Sigmoid colon (tissue), 7 donors: Measurements from ENCODE around the gene CSRNP2. TPM values are rescaled to one million over a fixed set of nuclear protein-coding genes. Genes with fewer than 3 reads are reported as not detected.

Source experiments
- DNase-seq: peaks from one replicate; pipeline ENCODE4 v3.0.0-alpha.2; 2019
- H3K27ac ChIP-seq, 4 donors: fragments of 200-600 bp; sonication (generic); one replicate each; pipeline ENCODE4 v1.5.1; 2016 to 2019; ENCODE audit warnings: mild to moderate bottlenecking in 1 of 4
- H3K27me3 ChIP-seq, 3 donors: fragments of 200-600 bp; sonication (generic); one replicate each; pipeline ENCODE4 v1.5.1; 2019; ENCODE audit warnings: mild to moderate bottlenecking in 1 of 3
- H3K36me3 ChIP-seq, 4 donors: fragments of 200-600 bp; sonication (generic); one replicate each; pipeline ENCODE4 v1.5.1; 2016 to 2019
- H3K4me1 ChIP-seq, 4 donors: fragments of 200-600 bp; sonication (generic); one replicate each; pipeline ENCODE4 v1.5.1; 2017 to 2019
- H3K4me3 ChIP-seq, 4 donors: fragments of 200-600 bp; sonication (generic); one replicate each; pipeline ENCODE4 v1.5.1; 2017 to 2019; ENCODE audit warnings: mild to moderate bottlenecking in 2 of 4, moderate library complexity in 1 of 4
- H3K9me3 ChIP-seq, 4 donors: fragments of 200-600 bp in 3 of 4; sonication (generic) in 3 of 4; one replicate each; pipeline versions ENCODE4 v1.5.1 to v1.6.1; 2013 to 2019
- EP300 ChIP-seq, 4 donors: sonication (generic); formaldehyde crosslinking; IDR thresholded peaks; one replicate each; pipeline ENCODE4 v1.6.1; 2017; ENCODE audit warnings: antibody characterized with exemption in 4 of 4
- POLR2A ChIP-seq, 2 donors: fragments of 450-650 bp; IDR thresholded peaks; one replicate each; pipeline ENCODE4 v1.6.1; 2016; ENCODE audit warnings: antibody characterized with exemption in 2 of 2, mild to moderate bottlenecking in 2 of 2, moderate library complexity in 2 of 2
- POLR2AphosphoS5 ChIP-seq, 4 donors: sonication (generic); formaldehyde crosslinking; IDR thresholded peaks; one replicate each; pipeline ENCODE4 v1.6.1; 2017; ENCODE audit warnings: antibody characterized with exemption in 4 of 4
- WGBS, 2 donors: extraction: QIAGEN DNeasy Blood & Tissue Kit; methylation state at CpG; one replicate each; pipeline ENCODE4 v1.1.7; 2013; 5-methylcytosine and 5-hydroxymethylcytosine counted together
- intact Hi-C: fragments of 100-400 bp; cut with DNase I; formaldehyde crosslinking; loops from one replicate; pipeline ENCODE4 v1.15.1; 2023
- polyA plus RNA-seq, 3 donors: library from polyadenylated mRNA; stranded (reverse); fragments of 200-250 nt; gene quantifications; one replicate each; pipeline ENCODE4 v1.2.3, GENCODE V29; 2013
- total RNA-seq, 4 donors: library from RNA; depleted of rRNA; stranded (reverse); fragments of >200 nt; gene quantifications; one replicate each; pipeline ENCODE4 v1.1.0, GENCODE V29; 2016
- TF ChIP-seq, protein P1 (sequence below), 4 experiments: fragments of 450-650 bp in 3 of 4; fragments of 200-600 bp in 1 of 4; IDR thresholded peaks; one replicate each; pipeline ENCODE4 v1.5.1; 2016 to 2019; ENCODE audit warnings: antibody characterized with exemption in 4 of 4, mild to moderate bottlenecking in 3 of 4, moderate library complexity in 2 of 4
- donor health status: healthy with polysubstance abuse.
- donor health status: Bipolar disorder and iron deficiency.
- donor health status: healthy.

Gene CSRNP2
- total and polyA plus RNA-seq, 7 donors: 8.4 to 23.9 (median 17.4) TPM

- no peaks in the 10 kb centered on the region for H3K27me3 ChIP-seq
- H3K27ac ChIP-seq: peak overlapping the region; percentile 88 to 95 (median 92)
- H3K36me3 ChIP-seq: no peaks in the 10 kb centered on the region
- DNase-seq: no peak
- intact Hi-C loops: no loop called here
- TF ChIP-seq POLR2A (IDR thresholded peaks at IDR 0.05) (no peak), POLR2AphosphoS5 (IDR thresholded peaks at IDR 0.05) (no peak), EP300 (IDR thresholded peaks at IDR 0.05) (no peak)
- TF ChIP-seq, protein P1, sequence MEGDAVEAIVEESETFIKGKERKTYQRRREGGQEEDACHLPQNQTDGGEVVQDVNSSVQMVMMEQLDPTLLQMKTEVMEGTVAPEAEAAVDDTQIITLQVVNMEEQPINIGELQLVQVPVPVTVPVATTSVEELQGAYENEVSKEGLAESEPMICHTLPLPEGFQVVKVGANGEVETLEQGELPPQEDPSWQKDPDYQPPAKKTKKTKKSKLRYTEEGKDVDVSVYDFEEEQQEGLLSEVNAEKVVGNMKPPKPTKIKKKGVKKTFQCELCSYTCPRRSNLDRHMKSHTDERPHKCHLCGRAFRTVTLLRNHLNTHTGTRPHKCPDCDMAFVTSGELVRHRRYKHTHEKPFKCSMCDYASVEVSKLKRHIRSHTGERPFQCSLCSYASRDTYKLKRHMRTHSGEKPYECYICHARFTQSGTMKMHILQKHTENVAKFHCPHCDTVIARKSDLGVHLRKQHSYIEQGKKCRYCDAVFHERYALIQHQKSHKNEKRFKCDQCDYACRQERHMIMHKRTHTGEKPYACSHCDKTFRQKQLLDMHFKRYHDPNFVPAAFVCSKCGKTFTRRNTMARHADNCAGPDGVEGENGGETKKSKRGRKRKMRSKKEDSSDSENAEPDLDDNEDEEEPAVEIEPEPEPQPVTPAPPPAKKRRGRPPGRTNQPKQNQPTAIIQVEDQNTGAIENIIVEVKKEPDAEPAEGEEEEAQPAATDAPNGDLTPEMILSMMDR (IDR thresholded peaks at IDR 0.05): no peak
- H3K9me3 ChIP-seq: no peaks in the 10 kb centered on the region
- WGBS, 2 donors: 33 to 61% methylated on average over 4 of the region's 4 CpGs
- H3K4me3 ChIP-seq: peak overlapping the region in 3 of 4 donors; percentile 80 to 83 (median 82)
- H3K4me1 ChIP-seq: peaks cover 0 to 39% (median 14%) of the 10 kb centered on the region in 4 donors
Measured at GRCh38 chr12:51023625-51024382, 59.6 kb downstream of the CSRNP2 start.

DNA sequence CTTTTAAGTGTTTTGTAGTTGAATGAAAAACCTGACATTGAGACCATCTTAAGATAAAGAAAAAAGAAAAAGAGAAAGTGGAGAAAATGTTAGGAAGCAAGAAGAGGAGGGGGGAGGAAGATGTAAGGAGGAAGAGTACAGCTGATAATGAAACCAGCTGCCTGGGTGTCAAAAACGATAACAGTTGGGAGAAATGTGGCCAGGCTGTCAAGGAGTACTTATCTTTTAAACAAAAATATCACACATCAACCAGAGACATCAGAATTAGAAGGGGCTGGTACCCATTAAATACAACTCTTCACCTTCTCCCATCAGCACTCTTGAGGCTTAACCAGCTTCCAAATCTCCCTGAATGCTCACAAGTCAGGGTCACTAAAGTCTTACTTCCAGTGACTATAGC, 61.7 kb downstream of the CSRNP2 start:
- 14 to 19% methylated on average over 1 of the region's 1 CpG for WGBS, 2 donors
- peaks cover 0 to 38% (median 14%) of the 10 kb centered on the region in 4 donors for H3K4me1 ChIP-seq
- intact Hi-C loops: no loop called here

GRCh38 chr12:51020448-51021182, 62.8 kb downstream of the CSRNP2 start:
- Histone ChIP-seq H3K4me3 (no peak overlapping the region), H3K27me3 (no peaks in the 10 kb centered on the region), H3K36me3 (no peaks in the 10 kb centered on the region), H3K9me3 (no peaks in the 10 kb centered on the region), H3K4me1 (peaks cover 0 to 35% (median 11%) of the 10 kb centered on the region in 4 donors), H3K27ac (peak overlapping the region in 1 of 4 donors; percentile 23)
- DNase-seq: no peak
- WGBS, 2 donors: 81 to 88% methylated on average over 7 of the region's 7 CpGs
- intact Hi-C loops: no loop called here
- TF ChIP-seq EP300 (IDR thresholded peaks at IDR 0.05) (no peak), POLR2A (IDR thresholded peaks at IDR 0.05) (no peak), POLR2AphosphoS5 (IDR thresholded peaks at IDR 0.05) (no peak)
- TF ChIP-seq, protein P1 (IDR thresholded peaks at IDR 0.05): no peak

More for the DNA sequence above, 61.7 kb downstream of the CSRNP2 start:
- no peak overlapping the region for H3K4me3 ChIP-seq
- H3K36me3 ChIP-seq: no peaks in the 10 kb centered on the region
- H3K27me3 ChIP-seq: no peaks in the 10 kb centered on the region
- TF ChIP-seq EP300 (IDR thresholded peaks at IDR 0.05) (no peak), POLR2AphosphoS5 (IDR thresholded peaks at IDR 0.05) (no peak)
- no peaks in the 10 kb centered on the region for H3K9me3 ChIP-seq
- no peak for DNase-seq
- H3K27ac ChIP-seq: peak overlapping the region in 1 of 4 donors; percentile 14

GRCh38 chr12:51019927-51020326, 63.5 kb downstream of the CSRNP2 start:
- DNase-seq: no peak
- 76 to 86% methylated on average over 2 of the region's 2 CpGs for WGBS, 2 donors

More at GRCh38 chr12:51019927-51020326, 63.5 kb downstream of the CSRNP2 start:
- TF ChIP-seq EP300 (IDR thresholded peaks at IDR 0.05) (no peak), POLR2AphosphoS5 (IDR thresholded peaks at IDR 0.05) (no peak), POLR2A (IDR thresholded peaks at IDR 0.05) (no peak)
- TF ChIP-seq, protein P1 (IDR thresholded peaks at IDR 0.05): no peak
- Histone ChIP-seq H3K27ac (no peak overlapping the region), H3K36me3 (no peaks in the 10 kb centered on the region), H3K4me3 (no peak overlapping the region), H3K9me3 (no peaks in the 10 kb centered on the region), H3K4me1 (peaks cover 0 to 28% (median 7%) of the 10 kb centered on the region in 4 donors), H3K27me3 (no peaks in the 10 kb centered on the region)
- intact Hi-C loops: no loop called here
